Measurements from ENCODE around the gene SCARB1.
"Not testable (repeated sequence)": the region's sequence is repeated elsewhere in the genome, so short reads cannot be mapped to it uniquely, and the experiment has no call there.

The SCARB1 gene

GRCh38 chr12:124883263-124884130 lies 19.8 kb upstream of the SCARB1 start:
- DNase-seq (ENCODE audit: low read depth), result no peak

GRCh38 chr12:124881123-124881522 lies 17.5 kb upstream of the SCARB1 start:
- no peak for DNase-seq (ENCODE audit: low read depth)

DNA sequence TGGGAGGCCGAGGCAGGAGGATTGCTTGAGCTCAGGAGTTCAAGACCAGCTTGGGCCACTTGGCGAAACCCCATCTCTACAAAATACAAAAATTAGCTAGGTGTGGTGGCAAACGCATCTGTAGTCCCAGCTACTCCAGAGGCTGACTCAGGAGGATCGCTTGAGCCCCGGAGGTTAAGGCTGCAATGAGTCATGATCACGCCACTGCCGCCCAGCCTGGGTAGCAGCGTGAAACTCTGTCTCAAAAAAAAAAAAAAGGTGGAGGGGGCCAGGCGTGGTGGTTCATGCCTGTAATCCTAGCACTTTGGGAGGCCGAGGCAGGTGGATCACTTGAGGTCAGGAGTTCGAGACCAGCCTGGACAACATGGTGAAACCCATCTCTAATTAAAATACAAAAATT lies 16.7 kb upstream of the SCARB1 start:
- not testable (repeated sequence) for DNase-seq (ENCODE audit: low read depth)

DNA sequence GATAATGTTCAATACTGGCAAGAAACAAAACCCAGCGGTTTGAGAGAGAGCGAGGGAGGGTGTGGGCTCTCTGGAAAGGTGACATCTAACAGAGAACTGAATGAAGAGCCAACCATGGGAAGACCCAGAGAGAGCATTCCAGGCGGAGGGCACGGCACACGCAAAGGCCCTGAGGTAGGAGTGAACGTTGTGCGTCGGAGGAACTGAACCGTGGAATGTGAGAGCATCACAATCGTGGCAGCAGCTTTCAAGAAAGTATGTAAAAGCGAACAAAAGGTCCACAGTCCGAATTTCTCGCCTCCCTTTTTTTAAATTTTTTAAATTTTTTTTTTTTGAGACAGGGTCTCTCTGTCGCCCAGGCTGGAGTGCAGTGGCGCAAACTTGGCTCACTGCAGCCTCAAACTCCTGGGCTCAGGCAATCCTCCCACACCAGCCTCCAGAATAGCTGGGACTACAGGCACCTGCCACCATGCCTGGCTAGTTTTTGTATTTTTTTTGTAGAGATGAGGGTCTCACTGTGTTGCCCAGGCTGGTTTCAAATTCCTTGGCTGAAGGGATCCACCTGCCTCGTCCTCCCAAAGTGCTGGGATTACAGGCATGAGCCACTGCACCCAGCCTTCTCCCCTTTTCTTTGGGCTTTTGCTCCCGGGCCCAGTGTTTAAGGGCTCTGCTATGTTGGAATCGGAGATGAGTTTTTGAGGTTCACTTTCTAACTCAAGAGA lies 15.3 kb upstream of the SCARB1 start:
- no peak for DNase-seq (ENCODE audit: low read depth)

- no peak for DNase-seq (ENCODE audit: low read depth)
These were observed 13.8 kb upstream of the SCARB1 start for GRCh38 chr12:124877423-124877822.

DNA sequence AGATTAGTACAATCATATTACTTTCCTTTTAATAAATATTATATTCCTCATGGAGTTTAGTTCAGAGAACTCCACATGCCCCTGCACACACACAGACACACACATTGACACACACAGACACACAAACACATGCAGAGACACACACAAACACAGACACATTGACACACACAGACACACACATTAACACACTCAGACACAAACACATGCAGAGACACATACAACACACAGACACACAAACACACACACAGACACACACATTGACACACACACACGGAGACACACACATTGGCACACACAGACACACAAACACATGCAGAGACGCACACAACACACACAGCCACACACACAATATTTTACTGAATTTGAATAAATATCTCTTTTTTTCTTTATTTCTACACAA lies 12.5 kb upstream of the SCARB1 start:
- no peak for DNase-seq (ENCODE audit: low read depth)

GRCh38 chr12:124875803-124876132 lies 12.1 kb upstream of the SCARB1 start:
- DNase-seq (ENCODE audit: low read depth), result no peak

DNA sequence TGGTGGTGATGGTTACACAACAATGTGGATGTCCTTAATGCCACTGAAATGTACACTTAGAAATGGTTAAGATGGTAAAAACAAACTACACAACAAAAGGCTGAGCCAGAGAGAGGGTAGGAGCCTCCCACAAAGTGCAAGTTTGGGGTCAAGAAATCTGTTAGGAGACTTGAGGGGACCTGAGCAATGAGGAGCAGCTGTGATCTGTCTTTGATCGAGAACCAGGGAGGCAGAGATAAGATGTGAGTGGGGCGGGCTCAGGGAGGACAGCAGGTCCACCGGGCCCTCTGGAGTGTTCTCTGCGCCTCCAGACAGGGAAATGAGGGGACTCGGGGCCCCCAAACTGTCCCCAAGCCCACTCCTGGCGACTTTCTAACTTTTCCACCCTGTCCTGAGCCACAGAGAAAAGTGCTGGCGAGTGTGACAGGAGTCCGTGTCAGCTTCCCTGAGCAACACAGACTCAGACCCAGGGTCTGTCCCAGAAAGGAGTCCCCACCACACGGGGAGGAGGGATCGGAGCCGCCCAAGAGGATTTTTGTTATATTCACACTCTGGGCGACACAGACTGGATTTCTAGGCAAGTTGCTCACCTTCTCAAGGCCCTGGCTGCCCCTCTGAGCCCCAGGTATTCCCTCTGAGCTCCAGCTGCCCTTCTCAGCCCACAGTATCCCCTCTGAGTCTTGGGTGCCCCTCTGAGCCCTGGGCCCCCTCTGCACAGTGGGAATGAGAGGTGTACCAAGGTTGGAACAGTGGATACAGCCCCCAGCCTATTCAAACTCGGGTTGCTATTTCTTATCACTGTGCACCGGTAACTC lies 11.5 kb upstream of the SCARB1 start:
- no peak for DNase-seq (ENCODE audit: low read depth)

DNA sequence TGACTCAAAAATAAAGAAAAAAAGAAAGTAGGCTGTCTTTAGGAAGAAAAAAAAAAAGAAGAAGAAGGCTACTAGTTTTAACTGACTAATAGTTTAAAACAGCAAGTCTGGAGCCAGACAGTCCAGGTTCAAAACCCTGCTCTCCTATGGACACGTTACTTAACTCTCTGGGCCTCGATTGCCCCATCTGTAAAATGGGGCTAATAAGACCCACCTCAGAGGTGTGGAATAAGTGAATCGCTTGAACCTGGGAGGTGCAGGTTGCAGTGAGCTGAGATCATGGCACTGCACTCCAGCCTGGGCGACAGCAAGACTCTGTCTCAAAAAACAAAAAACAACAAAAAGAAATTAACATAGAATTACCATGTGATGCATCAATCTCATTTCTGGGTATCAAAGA lies 10.5 kb upstream of the SCARB1 start:
- DNase-seq (ENCODE audit: low read depth), result no peak

- DNase-seq (ENCODE audit: low read depth), result no peak
These were observed 8.5 kb upstream of the SCARB1 start for GRCh38 chr12:124872068-124872719.

- DNase-seq (ENCODE audit: low read depth), result no peak
These were observed 7.6 kb upstream of the SCARB1 start for GRCh38 chr12:124871297-124871696.

GRCh38 chr12:124870515-124870914 lies 6.9 kb upstream of the SCARB1 start:
- no peak for DNase-seq (ENCODE audit: low read depth)

GRCh38 chr12:124869059-124869665 lies 5.5 kb upstream of the SCARB1 start:
- DNase-seq (ENCODE audit: low read depth), result no peak

DNA sequence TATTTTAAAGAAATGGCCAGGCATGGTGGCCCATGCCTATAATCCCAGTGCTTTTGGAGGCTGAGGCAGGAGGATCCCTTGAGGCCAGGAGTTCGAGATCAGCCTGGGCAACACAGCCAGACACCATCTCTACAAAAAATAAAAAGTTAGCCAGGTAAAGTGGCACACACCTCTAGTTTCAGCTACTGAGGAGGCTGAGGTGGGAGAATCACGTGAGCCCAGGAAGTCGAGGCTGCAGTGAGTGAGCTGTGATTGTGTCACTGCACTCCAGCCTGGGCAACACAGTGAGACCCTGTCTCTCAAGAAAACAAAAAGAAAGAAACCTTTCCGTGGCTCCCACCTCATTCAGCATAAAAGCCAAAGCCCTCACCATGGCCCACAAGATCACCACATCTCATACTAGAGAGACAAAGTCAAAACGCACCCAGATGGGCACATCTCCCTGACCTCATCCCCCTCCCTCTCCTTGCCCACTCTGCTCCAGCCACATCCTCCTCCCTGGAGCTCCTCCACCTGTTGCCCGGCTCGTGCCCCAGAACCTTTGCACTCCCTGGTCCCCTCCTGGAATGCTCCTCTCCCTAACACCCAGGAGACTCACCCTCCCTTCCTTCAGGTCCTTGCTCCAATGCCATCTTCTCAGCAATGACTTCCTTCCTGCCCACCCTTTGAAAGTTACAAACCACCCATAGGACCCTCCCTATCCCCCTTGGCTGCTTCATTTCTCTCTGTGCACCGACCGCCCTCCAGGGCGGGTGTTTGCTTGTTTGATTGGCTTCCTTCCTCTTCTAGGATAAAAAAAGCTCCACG lies 4.8 kb upstream of the SCARB1 start:
- DNase-seq (ENCODE audit: low read depth), result no peak

DNA sequence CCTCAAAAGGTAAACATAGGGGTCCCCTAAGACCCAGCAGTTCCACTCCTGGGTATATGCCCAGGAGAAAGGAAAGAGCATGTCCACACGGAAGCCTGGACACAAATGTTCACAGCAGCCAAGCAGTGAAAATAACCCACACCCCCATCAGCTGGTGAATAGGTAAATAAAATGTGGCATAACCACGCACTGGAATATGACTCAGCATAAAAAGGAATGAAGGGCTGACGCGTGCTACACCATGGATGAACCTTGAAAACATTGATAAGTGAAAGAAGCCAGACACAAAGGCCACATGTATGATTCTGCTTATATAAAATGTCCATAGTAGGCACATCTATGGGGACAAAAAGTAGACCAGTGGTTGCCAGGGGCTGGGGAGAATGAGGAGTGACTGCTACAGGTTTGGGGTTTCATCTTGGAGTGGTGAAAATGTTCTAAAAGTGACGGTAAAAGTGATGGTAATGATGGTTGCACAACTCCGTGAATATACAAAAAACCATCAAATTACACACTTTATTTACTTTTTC lies 3.8 kb upstream of the SCARB1 start:
- DNase-seq (ENCODE audit: low read depth), result no peak

DNA sequence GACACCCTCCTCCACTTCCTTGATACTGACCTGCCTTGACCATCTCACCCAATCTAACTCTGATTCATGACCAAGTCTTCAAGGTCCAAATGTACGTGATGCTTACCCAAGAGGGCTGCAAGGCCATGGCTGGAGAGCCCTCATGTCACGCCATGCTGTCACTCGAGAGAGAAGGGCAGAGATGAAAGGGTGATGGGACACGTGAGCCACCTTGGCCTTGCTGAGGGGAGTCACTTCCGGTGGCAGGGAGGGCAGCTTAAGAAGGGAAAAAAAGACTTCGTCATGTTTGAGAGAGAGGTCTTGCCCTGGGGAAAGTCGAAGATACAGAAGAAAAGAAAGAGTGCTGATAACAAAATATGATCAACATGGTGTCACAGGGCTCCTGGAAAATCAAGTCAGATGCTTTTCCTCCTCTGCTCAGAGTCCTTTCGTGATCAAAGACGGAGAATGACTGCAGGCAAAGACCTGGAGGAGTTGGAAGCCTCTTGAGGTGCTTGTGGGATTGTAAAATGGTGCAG lies 3.3 kb upstream of the SCARB1 start:
- DNase-seq (ENCODE audit: low read depth), result no peak

DNA sequence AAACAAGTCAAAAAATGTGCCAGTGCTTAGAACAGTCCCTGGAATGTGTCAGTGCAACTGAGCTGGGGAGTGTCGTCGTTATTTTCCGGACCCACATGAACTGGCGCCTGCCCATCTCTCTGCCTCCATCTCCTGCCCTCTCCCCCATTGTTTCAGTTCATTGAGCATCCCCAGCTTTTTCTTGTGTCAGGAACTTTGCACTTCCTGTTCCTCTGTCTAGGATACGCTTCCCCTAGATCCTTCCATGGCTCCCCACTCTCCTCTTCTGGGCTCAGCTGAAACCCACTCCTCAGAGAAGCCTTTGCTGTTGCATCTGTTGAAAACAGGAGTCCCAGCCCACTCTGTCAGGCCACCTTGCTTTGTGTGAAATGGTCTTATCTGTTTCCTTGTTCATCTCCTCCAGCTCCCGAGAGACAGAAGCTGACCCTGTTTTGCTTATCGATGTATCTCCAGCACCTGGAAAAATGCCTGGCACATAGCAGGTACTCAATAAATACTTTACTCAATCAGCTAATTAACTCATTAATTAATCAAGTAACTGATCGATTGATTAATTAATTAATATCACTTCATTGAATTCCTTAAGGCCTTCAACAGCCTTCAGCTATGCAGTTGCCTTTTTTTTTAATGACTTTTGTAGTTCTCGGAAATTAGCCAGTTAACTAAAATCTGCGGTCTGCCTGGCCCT lies 2.7 kb upstream of the SCARB1 start:
- DNase-seq (ENCODE audit: low read depth), result no peak

DNA sequence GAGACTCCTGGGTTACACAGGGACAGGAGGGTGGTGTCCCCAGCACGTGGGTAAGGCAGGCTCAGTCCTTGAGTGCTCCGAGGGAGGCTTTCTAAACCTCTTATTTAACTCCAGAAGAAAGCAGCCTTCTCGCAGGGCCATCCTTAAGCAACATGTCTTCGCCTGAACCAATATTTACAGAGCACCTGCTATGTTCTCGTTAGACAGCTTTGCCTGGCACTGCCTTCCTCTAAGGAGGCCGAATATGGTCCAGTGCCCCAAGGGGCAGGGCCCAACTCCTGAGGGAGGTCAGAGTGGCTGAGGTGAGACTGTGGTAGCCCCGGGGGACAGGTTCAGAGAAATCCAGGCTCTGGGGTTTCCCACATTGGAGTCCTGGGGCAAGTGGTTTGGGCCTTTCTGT lies 2.1 kb upstream of the SCARB1 start:
- DNase-seq (ENCODE audit: low read depth), result no peak

DNA sequence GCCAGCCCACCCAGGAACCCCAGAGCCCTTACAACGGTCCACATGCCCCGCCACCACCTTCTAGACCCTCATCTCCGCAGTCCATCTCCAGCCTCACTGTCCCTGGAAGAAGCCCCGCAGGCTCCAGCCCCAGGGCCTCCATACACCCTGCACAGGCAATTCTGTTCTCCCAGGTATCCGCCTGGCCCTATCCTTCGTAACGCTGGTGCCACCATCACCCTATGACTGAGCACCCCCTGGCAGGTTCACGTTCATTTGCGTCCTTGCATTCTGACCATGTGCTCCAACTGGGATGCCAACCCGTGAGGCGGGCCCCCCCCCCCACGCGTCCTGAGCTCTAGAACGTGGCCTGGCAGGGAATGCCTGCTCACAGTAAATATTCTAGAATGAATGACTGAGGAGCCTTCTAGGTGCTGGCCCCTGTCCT lies 675 bp upstream of the SCARB1 start:
- DNase-seq (ENCODE audit: low read depth), result no peak

Data from GM04503 (cell line).